ENCODE results near the gene CDC25A. TPM values are rescaled to one million over a fixed set of nuclear protein-coding genes. Genes with fewer than 3 reads are reported as not detected.

Gene CDC25A
- total RNA-seq, 1 donor from 2014 or later, result 51.8 TPM

DNA sequence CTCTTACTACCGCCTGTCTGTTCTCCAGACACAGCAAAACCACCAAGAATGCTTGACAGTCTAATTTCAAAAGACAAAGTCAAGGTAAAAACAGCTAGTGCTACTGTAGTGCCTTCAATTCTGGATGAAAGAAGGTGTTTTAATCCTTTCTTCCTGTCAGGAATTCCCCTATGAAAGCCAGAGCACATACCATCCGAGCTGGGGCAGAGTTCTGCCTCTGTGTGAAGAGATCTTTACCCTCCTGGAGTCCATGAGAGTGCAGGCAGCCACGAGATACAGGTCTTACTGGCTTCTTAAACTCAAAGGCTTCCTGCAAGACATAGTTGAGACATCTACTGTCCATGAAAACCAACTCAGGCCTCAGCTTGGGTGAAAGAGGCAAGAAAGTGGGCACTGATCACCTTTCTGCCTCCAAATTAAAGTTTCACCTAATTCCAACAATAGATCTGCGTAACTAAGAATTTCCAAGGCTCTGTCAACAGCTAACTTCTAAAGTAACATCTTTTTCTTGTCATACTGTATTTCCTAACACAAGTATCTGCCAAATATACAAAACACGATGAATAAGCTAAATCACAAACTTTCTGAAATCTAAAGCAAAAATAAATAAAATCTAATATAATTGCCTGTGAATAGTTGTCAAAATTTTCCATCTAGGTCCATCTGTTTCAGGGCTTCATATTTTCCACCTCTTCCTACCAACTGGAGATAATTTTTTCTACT, 7.5 kb downstream of the CDC25A start:
- TF ChIP-seq EZH2 (IDR thresholded peaks at IDR 0.05), result no peak
- TF ChIP-seq, protein P1, sequence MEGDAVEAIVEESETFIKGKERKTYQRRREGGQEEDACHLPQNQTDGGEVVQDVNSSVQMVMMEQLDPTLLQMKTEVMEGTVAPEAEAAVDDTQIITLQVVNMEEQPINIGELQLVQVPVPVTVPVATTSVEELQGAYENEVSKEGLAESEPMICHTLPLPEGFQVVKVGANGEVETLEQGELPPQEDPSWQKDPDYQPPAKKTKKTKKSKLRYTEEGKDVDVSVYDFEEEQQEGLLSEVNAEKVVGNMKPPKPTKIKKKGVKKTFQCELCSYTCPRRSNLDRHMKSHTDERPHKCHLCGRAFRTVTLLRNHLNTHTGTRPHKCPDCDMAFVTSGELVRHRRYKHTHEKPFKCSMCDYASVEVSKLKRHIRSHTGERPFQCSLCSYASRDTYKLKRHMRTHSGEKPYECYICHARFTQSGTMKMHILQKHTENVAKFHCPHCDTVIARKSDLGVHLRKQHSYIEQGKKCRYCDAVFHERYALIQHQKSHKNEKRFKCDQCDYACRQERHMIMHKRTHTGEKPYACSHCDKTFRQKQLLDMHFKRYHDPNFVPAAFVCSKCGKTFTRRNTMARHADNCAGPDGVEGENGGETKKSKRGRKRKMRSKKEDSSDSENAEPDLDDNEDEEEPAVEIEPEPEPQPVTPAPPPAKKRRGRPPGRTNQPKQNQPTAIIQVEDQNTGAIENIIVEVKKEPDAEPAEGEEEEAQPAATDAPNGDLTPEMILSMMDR (IDR thresholded peaks at IDR 0.05), result no peak
- TF ChIP-seq EZH2phosphoT487 (IDR thresholded peaks at IDR 0.05), result no peak
- peaks cover 24% of the 10 kb centered on the region for H3K36me3 ChIP-seq
- H3K4me1 ChIP-seq, result peaks cover 8% of the 10 kb centered on the region
- Mint-ChIP-seq H3K4me1 (peaks cover 2% of the 10 kb centered on the region), H3K27ac (no peak overlapping the region), H3K4me3 (no peak overlapping the region), H3K9me3 (no peaks in the 10 kb centered on the region), H3K36me3 (peaks cover 36% of the 10 kb centered on the region), H3K27me3 (ENCODE audit: insufficient read depth, low read depth) (no peaks in the 10 kb centered on the region)
- no peaks in the 10 kb centered on the region for H3K27me3 ChIP-seq
- no peak for DNase-seq (ENCODE audit: low spot score)
- H3K4me2 ChIP-seq, result no peak overlapping the region
- H3F3A ChIP-seq (ENCODE audit: low read depth), result peaks cover 4% of the 10 kb centered on the region
- H3K27ac ChIP-seq, result no peak overlapping the region
- peaks cover 38% of the 10 kb centered on the region for H4K20me1 ChIP-seq (ENCODE audit: low read depth)
- H3K9ac ChIP-seq, result no peak overlapping the region
- H3K4me3 ChIP-seq, result no peak overlapping the region
- H2AFZ ChIP-seq (replicated peaks), result no peak overlapping the region
- no peaks in the 10 kb centered on the region for H3K9me3 ChIP-seq (ENCODE audit: low read depth)
- H3K79me2 ChIP-seq (ENCODE audit: low read depth), result peaks cover 90% of the 10 kb centered on the region

DNA sequence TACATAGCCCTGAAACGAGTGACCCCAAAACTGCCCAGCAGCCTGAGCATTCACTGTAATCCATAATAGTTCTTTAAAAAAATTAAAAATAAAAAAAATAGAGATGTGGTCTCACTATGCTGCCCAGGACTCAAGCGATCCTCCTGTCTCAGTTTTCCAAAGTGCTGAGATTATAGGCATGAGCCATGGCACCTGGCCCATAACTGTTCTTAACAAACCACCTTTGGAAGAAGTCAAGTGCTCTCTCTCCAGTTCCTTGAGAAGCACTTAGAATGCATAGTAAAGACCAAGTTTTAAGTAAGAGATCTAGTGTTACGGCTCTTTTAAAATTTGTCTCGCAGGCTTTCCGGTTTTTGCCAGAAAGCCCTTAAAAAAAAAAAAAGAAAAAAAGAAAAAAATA, 8.2 kb downstream of the CDC25A start:
- no peak for TF ChIP-seq EZH2 (IDR thresholded peaks at IDR 0.05)
- no peak for TF ChIP-seq EZH2phosphoT487 (IDR thresholded peaks at IDR 0.05)
- TF ChIP-seq, protein P1 (IDR thresholded peaks at IDR 0.05), result no peak
- Mint-ChIP-seq H3K36me3 (peaks cover 39% of the 10 kb centered on the region), H3K4me1 (no peaks in the 10 kb centered on the region), H3K9me3 (no peaks in the 10 kb centered on the region), H3K27me3 (ENCODE audit: insufficient read depth, low read depth) (no peaks in the 10 kb centered on the region), H3K27ac (no peak overlapping the region), H3K4me3 (no peak overlapping the region)
- H3K79me2 ChIP-seq (ENCODE audit: low read depth), result peaks cover 88% of the 10 kb centered on the region
- no peak overlapping the region for H2AFZ ChIP-seq (replicated peaks)
- DNase-seq (ENCODE audit: low spot score), result no peak
- no peak overlapping the region for H3K4me2 ChIP-seq
- no peaks in the 10 kb centered on the region for H3K9me3 ChIP-seq (ENCODE audit: low read depth)
- no peak overlapping the region for H3K27ac ChIP-seq
- peaks cover 37% of the 10 kb centered on the region for H4K20me1 ChIP-seq (ENCODE audit: low read depth)
- H3K36me3 ChIP-seq, result peaks cover 29% of the 10 kb centered on the region
- H3K9ac ChIP-seq, result no peak overlapping the region
- H3K4me3 ChIP-seq, result no peak overlapping the region
- H3K27me3 ChIP-seq, result no peaks in the 10 kb centered on the region
- peaks cover 8% of the 10 kb centered on the region for H3F3A ChIP-seq (ENCODE audit: low read depth)
- H3K4me1 ChIP-seq, result peaks cover 7% of the 10 kb centered on the region

DNA sequence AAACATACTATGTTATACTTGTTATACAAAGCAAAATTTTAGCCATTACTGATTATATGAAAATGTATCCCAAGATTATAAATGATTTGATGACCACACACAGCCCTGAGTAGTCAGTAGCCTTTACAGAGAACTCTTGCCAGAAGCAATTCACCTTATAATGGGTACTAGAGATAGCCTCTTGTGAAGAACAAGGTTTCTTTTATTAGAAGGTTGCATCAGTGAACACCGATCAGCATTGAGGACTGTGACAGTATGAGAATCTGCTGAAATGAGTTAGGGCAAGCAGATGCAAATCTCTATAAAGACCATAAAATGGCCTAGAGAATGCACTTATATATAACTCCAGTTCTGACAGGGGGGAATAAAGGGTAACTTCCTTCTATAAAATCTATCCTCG, 10.1 kb downstream of the CDC25A start:
- Histone ChIP-seq H3K4me1 (peaks cover 7% of the 10 kb centered on the region), H3K27ac (no peak overlapping the region), H4K20me1 (ENCODE audit: low read depth) (peaks cover 45% of the 10 kb centered on the region), H3K27me3 (no peaks in the 10 kb centered on the region), H3K4me3 (no peak overlapping the region), H3K9ac (no peak overlapping the region), H2AFZ (replicated peaks) (no peak overlapping the region), H3K36me3 (peaks cover 28% of the 10 kb centered on the region), H3K9me3 (ENCODE audit: low read depth) (no peaks in the 10 kb centered on the region), H3K4me2 (no peak overlapping the region), H3F3A (ENCODE audit: low read depth) (peaks cover 8% of the 10 kb centered on the region), H3K79me2 (ENCODE audit: low read depth) (peaks cover 88% of the 10 kb centered on the region)
- no peak for DNase-seq (ENCODE audit: low spot score)
- TF ChIP-seq EZH2phosphoT487 (IDR thresholded peaks at IDR 0.05) (no peak), EZH2 (IDR thresholded peaks at IDR 0.05) (no peak)
- TF ChIP-seq, protein P1 (IDR thresholded peaks at IDR 0.05), result no peak
- Mint-ChIP-seq H3K27ac (no peak overlapping the region), H3K36me3 (peaks cover 45% of the 10 kb centered on the region), H3K4me1 (no peaks in the 10 kb centered on the region), H3K4me3 (no peak overlapping the region), H3K9me3 (no peaks in the 10 kb centered on the region), H3K27me3 (ENCODE audit: insufficient read depth, low read depth) (peaks cover 2% of the 10 kb centered on the region)

Data from neural progenitor cell (in vitro differentiated cells).